Nephron (organoid): ENCODE results near the gene SLC15A2.
"Not testable (repeated sequence)": the region's sequence is repeated elsewhere in the genome, so short reads cannot be mapped to it uniquely, and the experiment has no call there.

Experiments used
- H3K27ac Mint-ChIP-seq, 3 experiments: 2 replicates each; pipeline ENCODE4 v1.8.0; 2020; ENCODE audit warnings: mixed read lengths in 3 of 3, mild to moderate bottlenecking in 2 of 3, moderate library complexity in 1 of 3
- H3K27me3 Mint-ChIP-seq: 2 replicates; pipeline ENCODE4 v1.8.0; 2021; ENCODE audit warnings: low read depth, mild to moderate bottlenecking, moderate library complexity, mixed read lengths
- H3K36me3 Mint-ChIP-seq: 2 replicates; pipeline ENCODE4 v1.8.0; 2020; ENCODE audit warnings: low read depth, mixed read lengths
- H3K4me1 Mint-ChIP-seq: 2 replicates; pipeline ENCODE4 v1.8.0; 2020; ENCODE audit warnings: mixed read lengths
- H3K4me3 Mint-ChIP-seq, 3 experiments: 2 replicates each; pipeline ENCODE4 v1.8.0; 2020; ENCODE audit warnings: mild to moderate bottlenecking in 3 of 3, mixed read lengths in 3 of 3, moderate library complexity in 2 of 3
- H3K9me3 Mint-ChIP-seq: 2 replicates; pipeline ENCODE4 v1.8.0; 2020; ENCODE audit warnings: mixed read lengths
- CTCF ChIP-seq, 3 experiments: fragments of 200-600 bp; sonication (generic); IDR thresholded peaks; one replicate each; pipeline ENCODE4 v1.5.0; 2021; ENCODE audit warnings: antibody characterized with exemption in 3 of 3; ENCODE audit not compliant: unreplicated experiment in 3 of 3

SLC15A2 gene

GRCh38 chr3:121914081-121914998 lies 20.1 kb downstream of the SLC15A2 start:
- Mint-ChIP-seq H3K27me3 (no peaks in the 10 kb centered on the region), H3K9me3 (peaks cover 2% of the 10 kb centered on the region), H3K4me3 (peak overlapping the region in 2 of 3 experiments; percentile 8 to 26), H3K27ac (peak overlapping the region; percentile 11 to 57 (median 34)), H3K36me3 (peaks cover 10% of the 10 kb centered on the region), H3K4me1 (peaks cover 7% of the 10 kb centered on the region)
- no peak for TF ChIP-seq CTCF (IDR thresholded peaks at IDR 0.05; ENCODE audit: unreplicated experiment in 3 of 3)

- TF ChIP-seq CTCF (IDR thresholded peaks at IDR 0.05; ENCODE audit: unreplicated experiment in 3 of 3): no peak
- H3K4me3 Mint-ChIP-seq: no peak overlapping the region
- peaks cover 7% of the 10 kb centered on the region for H3K4me1 Mint-ChIP-seq
- no peaks in the 10 kb centered on the region for H3K9me3 Mint-ChIP-seq
- H3K27ac Mint-ChIP-seq: no peak overlapping the region
- H3K27me3 Mint-ChIP-seq: no peaks in the 10 kb centered on the region
- H3K36me3 Mint-ChIP-seq: no peaks in the 10 kb centered on the region
Observed at GRCh38 chr3:121916189-121916588, 22.0 kb downstream of the SLC15A2 start.

DNA sequence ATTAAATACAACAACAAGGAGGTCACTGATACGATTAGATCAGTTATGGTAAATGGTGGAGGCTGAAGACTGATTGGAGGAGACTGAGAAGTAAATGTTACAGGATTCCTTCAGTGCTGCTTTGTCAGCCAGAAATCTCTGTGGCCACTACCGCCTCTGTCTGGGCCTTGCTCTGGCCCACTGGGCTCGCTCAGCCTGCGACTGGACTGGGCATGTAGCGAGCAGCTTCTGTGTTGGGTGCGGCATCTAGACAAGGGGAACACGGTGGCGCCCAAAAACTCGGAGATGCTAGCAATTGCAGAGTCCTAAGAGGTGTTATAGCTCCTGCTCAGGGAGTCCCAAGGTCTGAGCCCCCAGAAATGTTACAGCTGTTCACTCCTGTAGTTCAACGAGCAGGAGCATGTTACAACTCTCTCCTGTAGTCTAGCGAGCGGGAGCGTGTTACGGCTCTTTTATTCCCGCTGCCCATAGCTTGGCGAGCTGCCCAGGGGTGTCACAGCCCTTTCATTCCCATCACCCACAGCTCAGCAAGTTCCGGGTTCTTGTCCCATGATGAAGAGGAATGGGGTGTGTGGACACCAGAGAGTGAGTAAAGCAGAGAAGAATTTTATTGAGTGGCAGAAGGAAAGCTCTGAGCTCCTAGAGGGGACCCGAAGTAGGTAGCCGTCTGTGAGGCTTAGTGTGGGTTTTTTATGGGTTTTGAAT lies 24.7 kb downstream of the SLC15A2 start:
- Mint-ChIP-seq H3K4me3 (no peak overlapping the region), H3K36me3 (no peaks in the 10 kb centered on the region), H3K27ac (no peak overlapping the region), H3K27me3 (no peaks in the 10 kb centered on the region), H3K9me3 (no peaks in the 10 kb centered on the region), H3K4me1 (peaks cover 7% of the 10 kb centered on the region)
- TF ChIP-seq CTCF (IDR thresholded peaks at IDR 0.05; ENCODE audit: unreplicated experiment in 3 of 3): no peak

GRCh38 chr3:121924734-121925133 lies 30.5 kb downstream of the SLC15A2 start:
- peaks cover 4% of the 10 kb centered on the region for H3K36me3 Mint-ChIP-seq
- H3K9me3 Mint-ChIP-seq: peaks cover 4% of the 10 kb centered on the region
- no peak overlapping the region for H3K4me3 Mint-ChIP-seq
- H3K4me1 Mint-ChIP-seq: no peaks in the 10 kb centered on the region
- no peak for TF ChIP-seq CTCF (IDR thresholded peaks at IDR 0.05; ENCODE audit: unreplicated experiment in 3 of 3)
- H3K27me3 Mint-ChIP-seq: no peaks in the 10 kb centered on the region
- no peak overlapping the region for H3K27ac Mint-ChIP-seq

DNA sequence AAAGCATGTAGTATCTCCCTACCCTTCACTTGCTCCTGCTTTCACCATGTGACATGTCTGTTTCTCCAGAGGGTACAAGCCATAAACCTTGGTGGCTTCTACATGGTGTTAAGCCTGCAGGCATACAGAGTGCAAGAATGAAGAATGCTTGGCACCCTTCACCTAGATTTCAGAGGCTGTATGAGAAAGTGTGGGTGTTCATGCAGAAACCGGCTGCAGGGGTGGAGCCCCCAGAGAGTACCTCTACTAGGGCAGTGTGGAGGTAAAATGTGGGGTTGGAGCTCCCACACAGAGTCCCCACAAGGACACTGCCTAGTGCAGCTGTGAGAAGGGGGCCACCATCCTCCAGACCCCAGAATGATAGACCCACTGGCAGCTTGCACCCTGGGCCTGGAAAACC lies 32.2 kb downstream of the SLC15A2 start:
- peaks cover 4% of the 10 kb centered on the region for H3K9me3 Mint-ChIP-seq
- no peaks in the 10 kb centered on the region for H3K27me3 Mint-ChIP-seq
- peaks cover 4% of the 10 kb centered on the region for H3K36me3 Mint-ChIP-seq
- TF ChIP-seq CTCF (IDR thresholded peaks at IDR 0.05; ENCODE audit: unreplicated experiment in 3 of 3): no peak
- no peaks in the 10 kb centered on the region for H3K4me1 Mint-ChIP-seq
- no peak overlapping the region for H3K4me3 Mint-ChIP-seq
- no peak overlapping the region for H3K27ac Mint-ChIP-seq

GRCh38 chr3:121938141-121938855 lies 44.1 kb downstream of the SLC15A2 start:
- H3K4me1 Mint-ChIP-seq, H3K4me3 Mint-ChIP-seq, H3K9me3 Mint-ChIP-seq, H3K27ac Mint-ChIP-seq, H3K36me3 Mint-ChIP-seq, H3K27me3 Mint-ChIP-seq: not testable (repeated sequence)
